Measurements from ENCODE around the gene PLK5.

GRCh38 chr19:1569997-1570396 lies 46.1 kb downstream of the PLK5 start:
- no peak for TF ChIP-seq CTCF (conservative IDR thresholded peaks at IDR 0.05 in 1 of 2, IDR thresholded peaks at IDR 0.05 in 1 of 2; ENCODE audit: low read depth in 1 of 2, low read length in 2 of 2)
- TF ChIP-seq EZH2 (IDR thresholded peaks at IDR 0.05; ENCODE audit: low read length, missing control alignments) = no peak
